GM04504 (cell line): ENCODE results near the gene HRAS.

ENCODE experiments used
- DNase-seq: peaks from one replicate; pipeline ENCODE4 v3.0.0-alpha.2; 2012; ENCODE audit warnings: low read depth

The HRAS gene

GRCh38 chr11:553083-553987 lies 18.0 kb upstream of the HRAS start:
- DNase-seq = no peak

DNA sequence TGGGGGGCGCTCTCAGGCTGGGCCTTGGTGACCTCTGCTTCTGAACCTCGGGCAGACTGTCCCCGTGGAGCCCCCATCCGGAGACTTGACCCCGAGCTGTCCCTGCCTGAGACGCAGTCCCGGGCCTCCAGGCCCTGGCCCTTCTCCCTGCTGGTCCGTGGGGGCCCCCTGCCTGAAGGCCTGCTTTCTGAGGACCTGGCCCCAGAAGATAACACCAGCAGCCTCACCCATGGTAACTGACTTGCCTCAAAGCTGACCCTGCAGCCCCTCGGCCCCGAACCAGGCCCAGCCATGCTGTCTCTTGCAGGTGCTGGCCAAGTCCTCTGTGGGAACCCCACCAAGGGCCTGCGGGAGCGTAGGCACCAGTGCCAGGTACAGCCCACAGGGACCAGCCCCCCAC lies 16.2 kb upstream of the HRAS start:
- DNase-seq = no peak

- no peak for DNase-seq
These were observed 15.8 kb upstream of the HRAS start for GRCh38 chr11:551131-551530.

DNA sequence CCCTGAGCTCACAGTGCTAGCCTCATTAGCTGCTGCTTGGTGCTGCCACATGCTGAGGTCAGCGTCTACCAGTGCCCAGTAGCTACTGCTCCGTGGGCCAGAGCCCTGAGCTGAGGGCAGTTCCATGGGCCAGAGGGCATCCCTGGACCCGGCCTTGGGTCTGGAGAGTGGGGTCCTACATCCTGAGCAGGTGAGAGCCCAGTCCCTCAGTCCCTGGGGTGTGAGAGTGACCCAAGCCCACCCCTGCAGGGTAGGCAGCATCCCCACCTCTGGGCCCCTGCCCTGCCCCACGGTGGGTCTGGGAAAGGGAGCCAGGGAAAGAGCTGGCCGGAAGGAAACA lies 15.3 kb upstream of the HRAS start:
- DNase-seq = no peak

- no peak for DNase-seq
These were observed 14.8 kb upstream of the HRAS start for GRCh38 chr11:550021-550745.

DNA sequence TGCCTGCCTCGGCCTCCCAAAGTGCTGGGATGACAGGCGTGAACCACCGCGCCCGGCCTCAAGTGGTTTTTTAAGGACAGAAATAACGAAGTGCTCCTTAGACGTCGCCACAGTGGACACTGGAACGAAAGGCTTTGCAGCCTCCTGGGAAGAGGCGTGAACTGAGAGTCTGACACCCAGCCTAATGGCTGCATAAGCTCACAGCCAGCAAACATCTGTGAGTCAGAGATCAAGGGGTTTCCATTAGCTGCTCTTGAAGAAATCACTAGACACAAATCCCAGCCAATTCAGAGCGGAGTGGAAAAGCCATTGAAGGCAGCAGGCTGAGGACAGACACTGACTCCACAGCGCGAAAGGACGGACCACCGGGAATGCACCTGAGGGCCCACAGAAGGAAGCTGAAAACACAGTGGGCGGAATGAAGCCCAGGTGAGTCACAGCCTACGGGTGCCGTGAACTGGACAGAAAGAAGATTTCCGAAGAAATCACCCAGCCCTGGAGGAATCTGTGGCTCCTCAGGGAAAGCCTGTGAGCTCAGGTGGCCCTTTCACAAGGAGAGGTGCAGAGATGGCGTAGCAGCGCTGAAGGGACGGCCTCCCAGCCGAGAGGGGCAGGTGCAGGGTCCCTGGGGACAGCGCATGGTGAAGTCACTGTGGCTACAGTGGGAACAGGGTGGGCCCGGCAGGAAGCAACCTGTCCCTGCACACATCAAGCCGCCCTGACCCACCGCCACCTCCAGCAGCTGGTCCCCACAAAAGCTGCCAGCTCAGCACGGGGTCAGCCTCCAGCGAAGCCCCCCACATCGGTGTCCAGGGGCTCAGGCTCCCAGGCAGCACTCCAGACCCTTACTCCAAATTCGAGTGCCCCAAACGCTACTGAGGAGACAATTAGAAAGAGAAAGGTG lies 13.6 kb upstream of the HRAS start:
- DNase-seq = no peak

DNA sequence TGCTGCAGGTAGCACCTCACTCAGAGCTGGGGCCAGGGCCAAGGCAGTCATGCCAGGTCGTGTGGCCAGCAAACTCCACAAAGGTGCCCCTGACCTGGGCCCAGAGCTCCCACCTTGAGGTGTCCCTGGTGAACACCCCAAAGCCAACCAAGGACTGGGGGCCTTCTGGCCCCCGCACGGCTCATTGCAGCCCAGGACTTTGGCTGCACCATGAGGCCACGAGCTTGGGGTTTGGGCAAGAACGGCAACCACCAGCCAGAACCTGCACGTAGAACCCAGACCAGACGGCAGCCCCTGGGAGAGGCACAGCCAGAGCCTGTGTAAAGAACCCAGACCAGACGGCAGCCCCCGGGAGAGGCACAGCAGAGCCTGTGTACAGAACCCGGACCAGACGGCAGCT lies 9.8 kb upstream of the HRAS start:
- no peak for DNase-seq

GRCh38 chr11:544817-545166 lies 9.4 kb upstream of the HRAS start:
- no peak for DNase-seq

GRCh38 chr11:541433-541885 lies 6.1 kb upstream of the HRAS start:
- no peak for DNase-seq

GRCh38 chr11:540583-541432 lies 5.4 kb upstream of the HRAS start:
- DNase-seq = no peak

DNA sequence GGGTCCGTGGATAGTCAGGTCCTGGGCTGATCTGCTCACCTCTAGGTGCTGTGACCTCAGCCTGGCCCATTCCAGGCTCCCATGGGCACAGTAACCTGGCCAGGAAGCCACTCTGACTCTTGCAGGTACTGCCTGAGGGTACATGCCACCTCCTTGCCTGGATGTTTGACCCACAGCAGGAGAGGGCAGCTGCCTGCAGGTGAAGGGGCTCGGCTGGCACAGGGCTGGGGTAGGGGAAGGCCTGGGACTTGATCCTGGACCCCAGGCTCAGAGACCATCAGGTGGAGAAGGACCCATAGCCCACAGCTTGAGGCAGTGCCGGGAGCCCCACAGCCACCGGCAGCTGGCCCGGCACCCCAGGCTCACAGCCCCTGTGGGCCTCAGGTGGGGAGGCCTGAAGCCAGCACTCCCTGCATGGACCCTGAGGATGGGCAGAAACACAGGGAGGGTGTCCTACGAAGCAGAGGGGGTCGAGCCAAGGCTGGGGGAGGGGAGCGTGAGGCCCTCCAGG lies 4.7 kb upstream of the HRAS start:
- no peak for DNase-seq

DNA sequence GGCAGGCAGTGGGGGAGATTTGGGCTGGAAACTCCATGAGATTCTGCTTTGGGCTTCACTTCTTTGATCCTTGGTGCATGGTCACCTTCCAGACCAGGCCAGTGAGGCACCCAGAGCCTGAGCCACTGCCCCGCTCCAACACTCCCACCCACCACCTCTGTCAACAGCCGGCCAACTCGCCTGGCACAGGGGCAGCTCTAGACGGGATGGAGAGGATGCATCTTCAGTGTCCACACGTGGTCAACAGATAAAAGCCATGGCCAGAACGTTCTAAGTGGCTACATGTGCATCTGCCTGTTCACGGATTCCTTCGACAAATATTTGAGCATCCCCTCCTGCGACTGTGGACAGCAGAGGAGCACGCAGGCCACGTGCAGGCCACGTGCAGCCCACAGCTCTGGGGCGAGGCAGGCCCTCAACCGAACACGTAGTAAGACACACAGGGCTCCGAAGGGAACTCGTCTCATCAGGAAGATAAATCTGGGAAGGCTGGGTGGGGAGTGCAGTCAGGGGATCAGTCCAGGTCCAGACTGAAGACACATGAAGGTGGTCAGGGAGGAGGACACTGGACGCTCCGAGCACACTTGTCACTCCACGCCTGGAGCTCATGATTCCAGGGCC lies 3.2 kb upstream of the HRAS start:
- DNase-seq = no peak

- DNase-seq = no peak
These were observed 2.5 kb upstream of the HRAS start for GRCh38 chr11:537622-538430.

- peak; percentile 47 for DNase-seq
These were observed 1.7 kb upstream of the HRAS start, which contains the start of gene LRRC56 for GRCh38 chr11:536841-537621. LRRC56 (plus strand) TSS chr11:537527; CDS start chr11:540685, 3,158 bp downstream.

GRCh38 chr11:535210-535518 lies 212 bp downstream of the HRAS start:
- DNase-seq = no peak

- no peak for DNase-seq
These were observed 773 bp downstream of the HRAS start for GRCh38 chr11:534396-535209.

DNA sequence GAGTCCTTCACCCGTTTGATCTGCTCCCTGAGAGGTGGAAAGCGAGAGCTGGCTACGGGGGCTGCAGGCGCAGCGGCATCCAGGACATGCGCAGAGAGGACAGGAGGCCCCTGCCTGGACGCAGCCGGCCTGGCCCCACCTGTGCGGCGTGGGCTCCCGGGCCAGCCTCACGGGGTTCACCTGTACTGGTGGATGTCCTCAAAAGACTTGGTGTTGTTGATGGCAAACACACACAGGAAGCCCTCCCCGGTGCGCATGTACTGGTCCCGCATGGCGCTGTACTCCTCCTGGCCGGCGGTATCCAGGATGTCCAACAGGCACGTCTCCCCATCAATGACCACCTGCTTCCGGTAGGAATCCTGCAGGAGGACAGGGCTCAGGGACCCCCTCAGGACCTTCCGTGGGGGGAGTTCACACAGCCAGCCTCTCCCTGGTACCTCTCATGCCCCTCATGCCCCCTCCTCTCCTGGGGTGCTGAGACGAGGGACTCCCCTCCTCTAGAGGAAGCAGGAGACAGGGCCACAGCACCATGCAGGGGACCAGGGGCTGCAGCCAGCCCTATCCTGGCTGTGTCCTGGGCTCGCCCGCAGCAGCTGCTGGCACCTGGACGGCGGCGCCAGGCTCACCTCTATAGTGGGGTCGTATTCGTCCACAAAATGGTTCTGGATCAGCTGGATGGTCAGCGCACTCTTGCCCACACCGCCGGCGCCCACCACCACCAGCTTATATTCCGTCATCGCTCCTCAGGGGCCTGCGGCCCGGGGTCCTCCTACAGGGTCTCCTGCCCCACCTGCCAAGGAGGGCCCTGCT lies 1.6 kb downstream of the HRAS start:
- DNase-seq = no peak
